Measurements from ENCODE around the gene AP1S3.

- TF ChIP-seq POU6F1 (CRISPR knock-in tag; IDR thresholded peaks at IDR 0.05; ENCODE audit: borderline replicate concordance, low read depth) (no peak), ISL1 (CRISPR knock-in tag; IDR thresholded peaks at IDR 0.05) (no peak), ZFP30 (CRISPR knock-in tag; IDR thresholded peaks at IDR 0.05) (no peak), ZNF565 (CRISPR knock-in tag; conservative IDR thresholded peaks at IDR 0.05; ENCODE audit: low read depth) (no peak), PPARA (CRISPR knock-in tag; IDR thresholded peaks at IDR 0.05; ENCODE audit: borderline replicate concordance) (no peak), ZFP3 (CRISPR knock-in tag; IDR thresholded peaks at IDR 0.05) (no peak), SNAI2 (CRISPR knock-in tag; IDR thresholded peaks at IDR 0.05) (no peak), ZNF70 (CRISPR knock-in tag; IDR thresholded peaks at IDR 0.05) (no peak)
These were observed 9.1 kb upstream of the AP1S3 start for GRCh38 chr2:223846515-223846914.

Data from SK-N-SH treated with all-trans-retinoic acid at 6 μM for 48 hours (cell line).